SK-N-SH treated with all-trans-retinoic acid at 6 μM for 48 hours (cell line): ENCODE measurements around the gene PSTK.

Experiments used
- ESRRG ChIP-seq: fragments of 250-450 bp; sonication (Bioruptor Pico); IDR thresholded peaks from 2 replicates; pipeline ENCODE4 v1.6.1; 2021; ENCODE audit warnings: mild to moderate bottlenecking
- TCF4 ChIP-seq: fragments of 250-450 bp; sonication (Bioruptor Pico); IDR thresholded peaks from 2 replicates; pipeline ENCODE4 v1.8.0; 2021; ENCODE audit warnings: mild to moderate bottlenecking, moderate library complexity, borderline replicate concordance
- ZNF70 ChIP-seq: fragments of 450-650 bp; formaldehyde crosslinking; IDR thresholded peaks from 2 replicates; pipeline ENCODE4 v1.5.0; 2020; ENCODE audit warnings: mild to moderate bottlenecking, moderate library complexity

DNA sequence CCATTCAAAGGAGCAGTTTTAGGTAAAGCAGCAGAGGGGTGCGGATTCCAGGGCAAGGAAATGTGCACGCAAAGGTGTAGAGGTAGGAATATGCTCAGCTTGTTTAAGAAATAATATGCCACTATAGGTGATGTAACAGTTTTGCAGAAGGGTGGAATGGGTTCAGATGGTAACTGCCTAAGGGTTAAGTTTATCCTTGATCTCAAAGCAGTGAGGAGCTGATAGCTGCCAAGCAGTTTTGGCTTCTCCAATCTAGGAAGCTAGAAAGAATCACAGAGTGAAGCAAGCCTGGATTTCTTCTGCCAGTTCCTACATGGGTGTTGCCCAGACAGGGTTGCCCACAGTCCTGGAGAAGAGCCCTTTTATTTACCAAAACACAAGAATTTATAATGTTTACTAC, 34.6 kb downstream of the PSTK start:
- TF ChIP-seq ZNF70 (CRISPR knock-in tag) (no peak), TCF4 (CRISPR knock-in tag) (no peak), ESRRG (CRISPR knock-in tag) (no peak)
